ENCODE results near the gene SPTBN1.

The SPTBN1 gene

DNA sequence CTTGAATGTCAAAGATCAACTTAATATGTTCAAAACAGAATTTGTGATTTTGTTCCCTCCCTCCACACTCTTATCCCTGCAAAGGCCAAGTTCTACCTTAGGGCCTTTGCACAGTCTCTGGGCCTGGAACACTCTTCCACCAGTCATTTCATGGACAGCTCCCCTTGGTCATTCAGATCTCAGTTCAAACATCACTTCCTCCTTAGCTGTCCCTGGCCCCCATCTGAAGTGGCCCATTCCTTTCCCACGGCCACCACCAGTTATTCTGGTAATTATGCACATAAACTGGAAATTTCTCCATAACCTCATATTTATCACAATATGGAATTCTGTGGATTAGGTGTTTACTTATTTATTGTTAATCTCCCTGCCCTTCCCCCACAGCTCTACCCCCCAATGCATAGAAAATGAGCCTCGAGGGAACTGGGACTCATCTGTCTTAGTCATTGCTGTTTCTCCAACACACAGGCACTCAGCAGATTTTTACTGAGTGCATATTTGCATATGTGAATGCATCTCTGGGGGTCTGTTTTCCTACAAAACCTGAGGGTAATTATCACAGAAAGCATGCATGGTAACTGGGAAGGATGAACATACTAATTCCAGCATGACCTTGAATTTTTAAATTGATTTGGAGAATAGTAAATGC, 35.5 kb upstream of the SPTBN1 start:
- H3K9me3 ChIP-seq (ENCODE audit: control insufficient read depth, insufficient read depth, low read depth, low read length) = 0 out of 2 replicates have a peak, but pooled peaks cover 2% of the 10 kb centered on the region
- peaks cover 13% of the 10 kb centered on the region; the same call in 1 of the 2 replicates for H3K4me1 ChIP-seq (ENCODE audit: control insufficient read depth, insufficient read depth, low read length)
- no peak overlapping the region for H3K27ac ChIP-seq (ENCODE audit: low read depth, low read length)
- no peak overlapping the region for H3K9ac ChIP-seq (ENCODE audit: low read length)
- H3K36me3 ChIP-seq (ENCODE audit: control insufficient read depth, insufficient read depth, low read length) = no peaks in the 10 kb centered on the region
- H3K27me3 ChIP-seq (ENCODE audit: control insufficient read depth, insufficient read depth, low read length) = no peaks in the 10 kb centered on the region
- no peak overlapping the region for H3K4me3 ChIP-seq (ENCODE audit: low read depth, low read length)

GRCh38 chr2:54422072-54422581, 34.0 kb upstream of the SPTBN1 start:
- Histone ChIP-seq H3K4me1 (ENCODE audit: control insufficient read depth, insufficient read depth, low read length) (0 out of 2 replicates have a peak, but pooled peaks cover 3% of the 10 kb centered on the region), H3K4me3 (ENCODE audit: low read depth, low read length) (no peak overlapping the region), H3K36me3 (ENCODE audit: control insufficient read depth, insufficient read depth, low read length) (no peaks in the 10 kb centered on the region), H3K27ac (ENCODE audit: low read depth, low read length) (no peak overlapping the region), H3K27me3 (ENCODE audit: control insufficient read depth, insufficient read depth, low read length) (no peaks in the 10 kb centered on the region), H3K9ac (ENCODE audit: low read length) (no peak overlapping the region), H3K9me3 (ENCODE audit: control insufficient read depth, insufficient read depth, low read depth, low read length) (0 out of 2 replicates have a peak, but pooled peaks cover 2% of the 10 kb centered on the region)

DNA sequence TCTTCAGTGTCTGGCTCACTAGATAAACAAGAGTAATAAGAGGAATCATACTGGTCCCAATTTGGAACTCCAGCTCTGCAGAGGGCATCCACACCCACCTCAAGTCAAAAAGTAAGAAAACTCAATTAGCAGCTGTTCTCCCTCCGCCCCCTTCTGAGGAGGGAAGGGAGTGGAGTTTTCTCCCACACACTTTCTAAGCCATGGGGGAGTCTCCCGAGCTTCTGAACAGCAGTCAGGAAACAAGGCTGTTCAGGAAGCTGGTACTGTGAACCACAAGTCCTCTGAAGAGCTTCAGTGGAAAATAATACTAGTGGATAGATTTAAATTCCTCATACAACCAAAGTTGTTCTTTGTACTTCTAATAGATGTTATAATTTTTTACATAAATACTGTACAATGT, 32.9 kb upstream of the SPTBN1 start:
- H3K9ac ChIP-seq (ENCODE audit: low read length) = no peak overlapping the region
- 0 out of 2 replicates have a peak, but pooled peaks cover 3% of the 10 kb centered on the region for H3K4me1 ChIP-seq (ENCODE audit: control insufficient read depth, insufficient read depth, low read length)
- H3K9me3 ChIP-seq (ENCODE audit: control insufficient read depth, insufficient read depth, low read depth, low read length) = 0 out of 2 replicates have a peak, but pooled peaks cover 2% of the 10 kb centered on the region
- H3K36me3 ChIP-seq (ENCODE audit: control insufficient read depth, insufficient read depth, low read length) = no peaks in the 10 kb centered on the region
- no peaks in the 10 kb centered on the region for H3K27me3 ChIP-seq (ENCODE audit: control insufficient read depth, insufficient read depth, low read length)
- no peak overlapping the region for H3K27ac ChIP-seq (ENCODE audit: low read depth, low read length)
- H3K4me3 ChIP-seq (ENCODE audit: low read depth, low read length) = no peak overlapping the region

DNA sequence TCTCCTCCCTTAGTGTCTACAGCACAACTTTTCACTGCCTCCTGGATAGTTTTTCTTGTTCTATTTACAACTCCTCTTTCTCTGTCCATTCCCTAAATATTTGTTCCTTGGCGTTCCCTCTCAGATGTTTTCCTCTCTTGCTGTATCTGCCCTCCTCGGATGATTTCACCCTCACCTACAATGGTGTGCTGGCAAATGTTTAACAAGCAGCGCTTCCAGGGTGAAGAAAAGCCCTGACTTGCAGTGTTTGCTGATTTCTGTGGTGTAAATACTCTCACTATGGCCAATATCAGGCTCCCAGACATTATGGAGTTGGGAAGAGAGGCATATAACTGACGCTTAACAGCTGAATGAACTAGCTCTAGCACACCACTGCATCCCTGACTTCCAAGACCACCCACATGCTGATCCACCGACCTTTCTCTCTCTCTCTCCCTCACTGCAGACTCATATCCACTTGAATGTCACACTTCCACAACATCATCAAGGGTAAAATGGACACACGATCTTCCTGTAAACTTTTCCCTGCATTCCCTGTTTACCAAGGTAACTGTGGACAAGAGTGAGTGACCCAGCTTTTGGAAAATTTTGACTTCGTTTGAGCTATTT, 31.5 kb upstream of the SPTBN1 start:
- 0 out of 2 replicates have a peak, but pooled peaks cover 2% of the 10 kb centered on the region for H3K9me3 ChIP-seq (ENCODE audit: control insufficient read depth, insufficient read depth, low read depth, low read length)
- 0 out of 2 replicates have a peak, but pooled peaks cover 3% of the 10 kb centered on the region for H3K4me1 ChIP-seq (ENCODE audit: control insufficient read depth, insufficient read depth, low read length)
- no peak overlapping the region for H3K9ac ChIP-seq (ENCODE audit: low read length)
- H3K4me3 ChIP-seq (ENCODE audit: low read depth, low read length) = no peak overlapping the region
- no peaks in the 10 kb centered on the region for H3K27me3 ChIP-seq (ENCODE audit: control insufficient read depth, insufficient read depth, low read length)
- H3K27ac ChIP-seq (ENCODE audit: low read depth, low read length) = no peak overlapping the region
- no peaks in the 10 kb centered on the region for H3K36me3 ChIP-seq (ENCODE audit: control insufficient read depth, insufficient read depth, low read length)

DNA sequence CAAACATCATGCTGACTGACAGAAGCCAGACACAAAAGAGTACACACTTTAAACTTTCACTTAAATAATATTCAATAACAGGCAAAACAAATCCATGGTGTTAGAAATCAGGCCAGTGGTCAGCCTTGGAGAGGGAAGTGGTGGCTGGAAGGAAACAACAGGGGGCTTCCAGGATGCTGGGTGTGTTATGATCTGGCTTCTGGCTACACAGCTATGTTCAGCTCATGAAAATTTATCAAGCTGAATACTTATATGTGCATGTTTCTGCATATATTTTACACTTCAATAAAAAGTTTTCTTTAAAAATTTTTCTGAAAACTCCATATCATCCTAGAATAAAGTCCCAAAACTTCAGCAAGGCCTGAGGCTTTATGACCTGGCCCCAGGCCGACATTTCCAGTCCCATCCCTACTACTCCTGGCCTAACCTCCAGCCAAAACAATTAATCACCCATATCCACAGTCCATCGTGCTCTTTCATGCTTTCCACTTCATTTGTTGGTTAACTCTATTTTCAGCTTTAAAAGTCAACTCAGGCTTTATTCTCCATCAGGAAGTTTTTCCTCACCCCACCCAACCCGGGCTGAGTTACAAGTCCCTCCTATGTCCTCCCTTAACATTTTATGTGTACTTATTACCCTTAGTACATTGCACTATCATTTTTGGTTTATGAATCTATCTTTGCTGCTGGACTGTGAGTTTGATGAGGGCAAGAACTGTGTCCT, 27.9 kb upstream of the SPTBN1 start:
- Histone ChIP-seq H3K27me3 (ENCODE audit: control insufficient read depth, insufficient read depth, low read length) (no peaks in the 10 kb centered on the region), H3K27ac (ENCODE audit: low read depth, low read length) (no peak overlapping the region), H3K4me1 (ENCODE audit: control insufficient read depth, insufficient read depth, low read length) (no peaks in the 10 kb centered on the region), H3K9me3 (ENCODE audit: control insufficient read depth, insufficient read depth, low read depth, low read length) (no peaks in the 10 kb centered on the region), H3K9ac (ENCODE audit: low read length) (no peak overlapping the region), H3K36me3 (ENCODE audit: control insufficient read depth, insufficient read depth, low read length) (no peaks in the 10 kb centered on the region), H3K4me3 (ENCODE audit: low read depth, low read length) (no peak overlapping the region)

- Histone ChIP-seq H3K4me1 (ENCODE audit: control insufficient read depth, insufficient read depth, low read length) (no peaks in the 10 kb centered on the region), H3K27ac (ENCODE audit: low read depth, low read length) (no peak overlapping the region), H3K9ac (ENCODE audit: low read length) (no peak overlapping the region)
These were observed 27.1 kb upstream of the SPTBN1 start for GRCh38 chr2:54429054-54429453.

DNA sequence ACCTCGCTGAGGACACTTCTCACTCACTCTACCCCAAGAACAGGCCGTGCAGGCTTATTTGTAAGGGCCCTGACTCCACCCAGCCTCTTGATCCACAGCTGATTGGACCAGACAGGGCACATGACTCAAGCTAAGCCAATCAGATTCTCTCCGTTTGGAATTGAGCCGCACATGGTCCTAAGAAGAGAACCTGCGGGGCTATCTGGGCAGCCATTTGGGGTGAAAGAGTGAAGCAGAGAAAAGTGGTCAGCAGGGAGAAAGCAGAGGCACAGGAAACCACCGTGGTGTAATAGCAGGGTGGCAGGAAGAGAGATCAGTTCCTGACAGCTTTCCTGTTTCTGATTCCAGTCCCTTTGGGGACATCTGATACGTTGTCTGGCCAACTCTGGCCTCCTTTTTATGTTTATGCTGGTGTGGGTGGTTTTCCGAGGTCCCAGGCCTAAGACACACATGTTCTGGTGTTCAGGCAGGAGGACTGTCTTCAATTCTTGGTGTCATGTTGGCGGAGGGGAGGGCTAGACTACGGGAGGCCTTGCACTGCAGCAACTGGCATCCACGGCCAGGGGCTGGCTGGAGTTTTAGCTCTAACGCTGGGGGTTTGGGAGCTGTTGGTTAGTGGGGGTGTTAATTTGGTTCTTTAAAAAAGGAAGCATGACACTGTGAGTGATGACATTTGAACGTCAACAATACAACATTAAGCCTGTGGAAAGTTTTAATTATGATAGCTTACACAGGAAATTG, 26.1 kb upstream of the SPTBN1 start:
- Histone ChIP-seq H3K36me3 (ENCODE audit: control insufficient read depth, insufficient read depth, low read length) (no peaks in the 10 kb centered on the region), H3K9me3 (ENCODE audit: control insufficient read depth, insufficient read depth, low read depth, low read length) (no peaks in the 10 kb centered on the region), H3K4me3 (ENCODE audit: low read depth, low read length) (no peak overlapping the region), H3K9ac (ENCODE audit: low read length) (no peak overlapping the region), H3K4me1 (ENCODE audit: control insufficient read depth, insufficient read depth, low read length) (no peaks in the 10 kb centered on the region), H3K27me3 (ENCODE audit: control insufficient read depth, insufficient read depth, low read length) (no peaks in the 10 kb centered on the region), H3K27ac (ENCODE audit: low read depth, low read length) (no peak overlapping the region)

More at GRCh38 chr2:54429054-54429453, 27.1 kb upstream of the SPTBN1 start:
- H3K36me3 ChIP-seq (ENCODE audit: control insufficient read depth, insufficient read depth, low read length) = no peaks in the 10 kb centered on the region
- no peaks in the 10 kb centered on the region for H3K27me3 ChIP-seq (ENCODE audit: control insufficient read depth, insufficient read depth, low read length)
- no peaks in the 10 kb centered on the region for H3K9me3 ChIP-seq (ENCODE audit: control insufficient read depth, insufficient read depth, low read depth, low read length)
- H3K4me3 ChIP-seq (ENCODE audit: low read depth, low read length) = no peak overlapping the region

GRCh38 chr2:54430649-54431048, 25.5 kb upstream of the SPTBN1 start:
- H3K36me3 ChIP-seq (ENCODE audit: control insufficient read depth, insufficient read depth, low read length) = no peaks in the 10 kb centered on the region
- H3K4me1 ChIP-seq (ENCODE audit: control insufficient read depth, insufficient read depth, low read length) = no peaks in the 10 kb centered on the region
- no peaks in the 10 kb centered on the region for H3K27me3 ChIP-seq (ENCODE audit: control insufficient read depth, insufficient read depth, low read length)
- H3K4me3 ChIP-seq (ENCODE audit: low read depth, low read length) = no peak overlapping the region
- H3K9me3 ChIP-seq (ENCODE audit: control insufficient read depth, insufficient read depth, low read depth, low read length) = no peaks in the 10 kb centered on the region
- no peak overlapping the region for H3K27ac ChIP-seq (ENCODE audit: low read depth, low read length)
- H3K9ac ChIP-seq (ENCODE audit: low read length) = no peak overlapping the region

GRCh38 chr2:54432251-54433015, 23.7 kb upstream of the SPTBN1 start:
- Histone ChIP-seq H3K4me1 (ENCODE audit: control insufficient read depth, insufficient read depth, low read length) (no peaks in the 10 kb centered on the region), H3K27ac (ENCODE audit: low read depth, low read length) (no peak overlapping the region), H3K9me3 (ENCODE audit: control insufficient read depth, insufficient read depth, low read depth, low read length) (no peaks in the 10 kb centered on the region), H3K36me3 (ENCODE audit: control insufficient read depth, insufficient read depth, low read length) (no peaks in the 10 kb centered on the region), H3K4me3 (ENCODE audit: low read depth, low read length) (no peak overlapping the region), H3K9ac (ENCODE audit: low read length) (no peak overlapping the region), H3K27me3 (ENCODE audit: control insufficient read depth, insufficient read depth, low read length) (no peaks in the 10 kb centered on the region)

DNA sequence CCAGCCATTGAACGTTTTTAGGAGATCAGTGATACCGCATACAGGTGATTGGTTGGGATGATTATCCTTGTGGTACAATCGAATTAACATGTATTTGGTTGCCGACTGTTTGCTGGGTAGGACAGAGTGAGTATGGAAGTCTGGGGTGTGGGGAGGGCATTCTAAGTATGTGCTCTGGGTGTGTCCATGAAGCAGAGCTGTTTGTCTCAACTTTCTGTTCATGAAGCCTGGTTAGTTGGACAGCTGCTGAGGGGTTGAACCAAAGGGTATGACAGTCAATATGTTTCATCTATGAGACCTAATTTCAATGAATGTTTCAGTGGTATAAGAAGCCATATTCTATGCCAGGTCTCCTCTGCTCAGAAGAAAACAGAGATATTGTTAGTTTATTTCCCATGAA, 21.9 kb upstream of the SPTBN1 start:
- H3K36me3 ChIP-seq (ENCODE audit: control insufficient read depth, insufficient read depth, low read length) = no peaks in the 10 kb centered on the region
- no peak overlapping the region for H3K27ac ChIP-seq (ENCODE audit: low read depth, low read length)
- no peak overlapping the region for H3K9ac ChIP-seq (ENCODE audit: low read length)
- H3K27me3 ChIP-seq (ENCODE audit: control insufficient read depth, insufficient read depth, low read length) = no peaks in the 10 kb centered on the region
- no peak overlapping the region for H3K4me3 ChIP-seq (ENCODE audit: low read depth, low read length)
- no peaks in the 10 kb centered on the region for H3K9me3 ChIP-seq (ENCODE audit: control insufficient read depth, insufficient read depth, low read depth, low read length)
- H3K4me1 ChIP-seq (ENCODE audit: control insufficient read depth, insufficient read depth, low read length) = no peaks in the 10 kb centered on the region
